Measurements from ENCODE around the gene INVS. TPM values are rescaled to one million over a fixed set of nuclear protein-coding genes. Genes with fewer than 3 reads are reported as not detected.

INVS gene
- total and polyA plus RNA-seq, 2 of the 13 experiments (the other 11 are each of a cell fraction or from before 2014, with no cell fraction given) = 11.3 to 16.3 TPM

GRCh38 chr9:100294341-100294740, 195.3 kb downstream of the INVS start:
- BruUV-seq (replicated peaks) = no TSS peak
- TF ChIP-seq RBM22 (optimal IDR thresholded peaks at IDR 0.05; ENCODE audit: low read length) (peak; percentile 80), ZBED4 (CRISPR knock-in tag; IDR thresholded peaks at IDR 0.05; ENCODE audit: borderline replicate concordance) (no peak), SALL2 (CRISPR knock-in tag; IDR thresholded peaks at IDR 0.05) (no peak), KDM6A (CRISPR knock-in tag; IDR thresholded peaks at IDR 0.05; ENCODE audit: low read depth) (no peak), ZFY (CRISPR knock-in tag; IDR thresholded peaks at IDR 0.05) (no peak), ZNF333 (CRISPR knock-in tag; IDR thresholded peaks at IDR 0.05; ENCODE audit: borderline replicate concordance) (no peak)
- Histone ChIP-seq H3K27ac (ENCODE audit: extremely low read length, insufficient read depth, low read length) (no peak overlapping the region), H3K4me1 (ENCODE audit: insufficient read depth, low read length) (peaks cover 34% of the 10 kb centered on the region), H3K36me3 (replicated peaks in 1 of 2; ENCODE audit: control insufficient read depth in 1 of 2, insufficient read depth in 2 of 2, low read length in 2 of 2) (peaks cover 20 to 82% of the 10 kb centered on the region in 2 experiments), H4K20me1 (ENCODE audit: insufficient read depth, low read length) (peaks cover 6% of the 10 kb centered on the region; the same call in 1 of the 2 replicates), H2AFZ (ENCODE audit: low read length) (no peak overlapping the region), H3K9ac (ENCODE audit: insufficient read depth, low read depth, low read length) (no peak overlapping the region), H3K27me3 (ENCODE audit: control insufficient read depth in 1 of 2, insufficient read depth in 2 of 2, low read length in 2 of 2) (no peaks in the 10 kb centered on the region), H3K9me3 (ENCODE audit: low read length) (no peaks in the 10 kb centered on the region), H3K4me2 (ENCODE audit: low read depth, low read length) (no peak overlapping the region), H3K79me2 (ENCODE audit: insufficient read depth, low read length) (no peaks in the 10 kb centered on the region), H3K4me3 (replicated peaks in 1 of 3; ENCODE audit: insufficient read depth in 1 of 3, low read depth in 2 of 3, low read length in 3 of 3) (no peak overlapping the region)
- ChIA-PET POLR2A (no interaction called here), CTCF (ENCODE audit: low intra/inter-chr PET ratio, low total read pairs) (no interaction called here)
- in situ Hi-C loops (cut with HindIII; ENCODE audit: extremely low pct_ligation_motif_present, low pct_unique_long_range_greater_than_20kb) (no loop called here), intact Hi-C loops (cut with micrococcal nuclease; ENCODE audit: unreplicated experiment) (no loop called here)
- ATAC-seq (peak; percentile 12; the same call in 1 of the 3 replicates), FAIRE-seq (no peak), DNase-seq (ENCODE audit: low spot score) (no peak)
- WGBS (ENCODE audit: low lambda C conversion rate) = 92% methylated on average over 2 of the region's 3 CpGs

Data from HepG2 (cell line).